SU-DHL-6 (cell line): ENCODE results near the gene MAST1.
A peak's percentile ranks its signal among the peaks of the same experiment; 100 is the strongest.
"Not testable (repeated sequence)": the region's sequence is repeated elsewhere in the genome, so short reads cannot be mapped to it uniquely, and the experiment has no call there.

ENCODE experiments used
- H2AFZ ChIP-seq: fragments of 200-600 bp; sonication (generic); 2 replicates; pipeline ENCODE4 v1.6.1; 2014; ENCODE audit warnings: low read depth, mild to moderate bottlenecking, moderate library complexity, mixed read lengths, antibody characterized with exemption, low read length; ENCODE audit not compliant: severe bottlenecking
- H3F3A ChIP-seq: fragments of 200-600 bp; shearing (Covaris generic); 2 replicates; pipeline ENCODE4 v1.6.0; 2016; ENCODE audit warnings: antibody characterized with exemption, mild to moderate bottlenecking; ENCODE audit not compliant: insufficient read depth
- H3K27ac ChIP-seq: fragments of 200-600 bp; sonication (generic); 2 replicates; pipeline ENCODE4 v1.5.1; 2016; ENCODE audit warnings: low read depth, mild to moderate bottlenecking, low read length, moderate library complexity, mixed read lengths
- H3K27me3 ChIP-seq: fragments of 200-600 bp; sonication (generic), shearing (Covaris generic); 2 replicates; pipeline ENCODE4 v1.6.0; 2014; ENCODE audit warnings: mild to moderate bottlenecking, low read length
- H3K36me3 ChIP-seq: fragments of 200-600 bp; sonication (generic); 2 replicates; pipeline ENCODE4 v1.6.1; 2014; ENCODE audit warnings: mild to moderate bottlenecking, low read length, mixed read lengths
- H3K4me2 ChIP-seq: fragments of 300-600, 200-600 bp; shearing (Covaris generic), sonication (generic); 2 replicates; pipeline ENCODE4 v1.6.0; 2014; ENCODE audit warnings: low read length, low read depth, mild to moderate bottlenecking; ENCODE audit not compliant: poor library complexity, severe bottlenecking
- H3K4me3 ChIP-seq: fragments of 200-600 bp; sonication (generic); 2 replicates; pipeline ENCODE4 v1.5.1; 2014; ENCODE audit warnings: antibody characterized with exemption, low read length, mild to moderate bottlenecking, mixed read lengths; ENCODE audit not compliant: insufficient read depth, poor library complexity, severe bottlenecking
- H3K79me2 ChIP-seq: fragments of 200-600 bp; sonication (generic); 2 replicates; pipeline ENCODE4 v1.6.1; 2014; ENCODE audit warnings: mild to moderate bottlenecking, low read length, moderate library complexity; ENCODE audit not compliant: insufficient read depth
- H3K9ac ChIP-seq: fragments of 200-600 bp; sonication (generic); 2 replicates; pipeline ENCODE4 v1.7.0; 2014; ENCODE audit warnings: mild to moderate bottlenecking, low read length
- H3K9me2 ChIP-seq: fragments of 200-600 bp; sonication (generic); replicated peaks from 2 replicates; pipeline ENCODE4 v1.6.1; 2014; ENCODE audit warnings: low read length; ENCODE audit not compliant: insufficient read depth
- H3K9me3 ChIP-seq: fragments of 200-600 bp; sonication (generic); 2 replicates; pipeline ENCODE4 v1.6.1; 2014; ENCODE audit warnings: low read length, mixed read lengths; ENCODE audit not compliant: insufficient read depth
- H4K20me1 ChIP-seq: fragments of 200-600 bp; sonication (generic); 2 replicates; pipeline ENCODE4 v1.6.1; 2014; ENCODE audit warnings: low read depth, mild to moderate bottlenecking, antibody characterized with exemption, low read length, moderate library complexity, mixed read lengths
- CTCF ChIP-seq: fragments of 200-600 bp; sonication (generic); IDR thresholded peaks from one replicate; pipeline ENCODE4 v1.5.1; 2017; ENCODE audit warnings: antibody characterized with exemption, mild to moderate bottlenecking, low read length, moderate library complexity; ENCODE audit not compliant: insufficient read depth, poor library complexity, severe bottlenecking
- EZH2phosphoT487 ChIP-seq: fragments of 200-600 bp; sonication (generic), shearing (Covaris generic); conservative IDR thresholded peaks from 2 replicates; pipeline ENCODE4 v1.6.1; 2018; ENCODE audit warnings: mild to moderate bottlenecking, antibody characterized with exemption, low read length, moderate library complexity, mixed read lengths

MAST1 gene

GRCh38 chr19:12804051-12804450 is 34.3 kb upstream of the MAST1 start:
- no peak overlapping the region for H3K4me3 ChIP-seq
- H3K9me3 ChIP-seq, result no peaks in the 10 kb centered on the region
- H3K4me2 ChIP-seq, result no peak overlapping the region
- no peaks in the 10 kb centered on the region for H3K9me2 ChIP-seq
- H3K79me2 ChIP-seq, result peaks cover 23% of the 10 kb centered on the region
- no peaks in the 10 kb centered on the region for H3K27me3 ChIP-seq
- H3F3A ChIP-seq, result no peaks in the 10 kb centered on the region
- H2AFZ ChIP-seq, result no peak overlapping the region
- H3K27ac ChIP-seq, result no peak overlapping the region
- TF ChIP-seq CTCF, result no peak
- no peak for TF ChIP-seq EZH2phosphoT487
- H3K36me3 ChIP-seq, result 0 out of 2 replicates have a peak, but pooled peaks cover 3% of the 10 kb centered on the region
- no peaks in the 10 kb centered on the region for H4K20me1 ChIP-seq
- H3K9ac ChIP-seq, result no peak overlapping the region

GRCh38 chr19:12806242-12807081 is 31.9 kb upstream of the MAST1 start, which contains the start of gene RNASEH2A:
Gene RNASEH2A, plus strand, starts transcription at chr19:12806584. Its CDS starts 90 bp downstream, at chr19:12806674.
- H3K9ac ChIP-seq, result peak within 1 kb of the TSS; percentile 90
- no peaks in the 10 kb centered on the region for H4K20me1 ChIP-seq
- no peak for TF ChIP-seq EZH2phosphoT487
- TF ChIP-seq CTCF, result no peak
- H3K27me3 ChIP-seq, result no peaks in the 10 kb centered on the region
- H2AFZ ChIP-seq, result peak within 1 kb of the TSS; percentile 68
- H3K9me3 ChIP-seq, result no peaks in the 10 kb centered on the region
- H3K4me2 ChIP-seq, result peak within 1 kb of the TSS; percentile 63
- peaks cover 10% of the 10 kb centered on the region for H3K79me2 ChIP-seq
- peak within 1 kb of the TSS; percentile 60 for H3K27ac ChIP-seq
- H3K9me2 ChIP-seq, result no peaks in the 10 kb centered on the region
- H3K36me3 ChIP-seq, result peaks cover 5% of the 10 kb centered on the region; the same call in 1 of the 2 replicates
- 0 out of 2 replicates have a peak, but pooled peaks cover 3% of the 10 kb centered on the region for H3F3A ChIP-seq
- H3K4me3 ChIP-seq, result peak within 1 kb of the TSS; percentile 78

- H3K4me2 ChIP-seq, result no peak overlapping the region
- H2AFZ ChIP-seq, result no peak overlapping the region
- no peaks in the 10 kb centered on the region for H3F3A ChIP-seq
- H3K4me3 ChIP-seq, result no peak overlapping the region
- no peak overlapping the region for H3K27ac ChIP-seq
- no peaks in the 10 kb centered on the region for H3K36me3 ChIP-seq
- TF ChIP-seq EZH2phosphoT487 (no peak), CTCF (no peak)
- no peak overlapping the region for H3K9ac ChIP-seq
- H3K27me3 ChIP-seq, result no peaks in the 10 kb centered on the region
- no peaks in the 10 kb centered on the region for H4K20me1 ChIP-seq
- no peaks in the 10 kb centered on the region for H3K9me3 ChIP-seq
- H3K79me2 ChIP-seq, result no peaks in the 10 kb centered on the region
- no peaks in the 10 kb centered on the region for H3K9me2 ChIP-seq
Observed at GRCh38 chr19:12815088-12815487, 23.2 kb upstream of the MAST1 start.

- H3K27ac ChIP-seq, H3K4me2 ChIP-seq, H3K27me3 ChIP-seq, H3F3A ChIP-seq, H3K4me3 ChIP-seq, H3K9me2 ChIP-seq, H3K9ac ChIP-seq, H3K79me2 ChIP-seq, H4K20me1 ChIP-seq, H3K36me3 ChIP-seq, H2AFZ ChIP-seq, H3K9me3 ChIP-seq: not testable (repeated sequence)
Observed at GRCh38 chr19:12817188-12817587, 21.1 kb upstream of the MAST1 start.

GRCh38 chr19:12817810-12818209 is 20.5 kb upstream of the MAST1 start:
- H4K20me1 ChIP-seq, H3K36me3 ChIP-seq, H3K4me2 ChIP-seq, H3K9me3 ChIP-seq, H3F3A ChIP-seq, H3K27me3 ChIP-seq, H3K4me3 ChIP-seq, H3K27ac ChIP-seq, H3K9me2 ChIP-seq, H3K79me2 ChIP-seq, H2AFZ ChIP-seq, H3K9ac ChIP-seq: not testable (repeated sequence)
